ENCODE measurements around the gene LIPT1.
"Not testable (repeated sequence)": the region's sequence is repeated elsewhere in the genome, so short reads cannot be mapped to it uniquely, and the experiment has no call there.

The LIPT1 gene

DNA sequence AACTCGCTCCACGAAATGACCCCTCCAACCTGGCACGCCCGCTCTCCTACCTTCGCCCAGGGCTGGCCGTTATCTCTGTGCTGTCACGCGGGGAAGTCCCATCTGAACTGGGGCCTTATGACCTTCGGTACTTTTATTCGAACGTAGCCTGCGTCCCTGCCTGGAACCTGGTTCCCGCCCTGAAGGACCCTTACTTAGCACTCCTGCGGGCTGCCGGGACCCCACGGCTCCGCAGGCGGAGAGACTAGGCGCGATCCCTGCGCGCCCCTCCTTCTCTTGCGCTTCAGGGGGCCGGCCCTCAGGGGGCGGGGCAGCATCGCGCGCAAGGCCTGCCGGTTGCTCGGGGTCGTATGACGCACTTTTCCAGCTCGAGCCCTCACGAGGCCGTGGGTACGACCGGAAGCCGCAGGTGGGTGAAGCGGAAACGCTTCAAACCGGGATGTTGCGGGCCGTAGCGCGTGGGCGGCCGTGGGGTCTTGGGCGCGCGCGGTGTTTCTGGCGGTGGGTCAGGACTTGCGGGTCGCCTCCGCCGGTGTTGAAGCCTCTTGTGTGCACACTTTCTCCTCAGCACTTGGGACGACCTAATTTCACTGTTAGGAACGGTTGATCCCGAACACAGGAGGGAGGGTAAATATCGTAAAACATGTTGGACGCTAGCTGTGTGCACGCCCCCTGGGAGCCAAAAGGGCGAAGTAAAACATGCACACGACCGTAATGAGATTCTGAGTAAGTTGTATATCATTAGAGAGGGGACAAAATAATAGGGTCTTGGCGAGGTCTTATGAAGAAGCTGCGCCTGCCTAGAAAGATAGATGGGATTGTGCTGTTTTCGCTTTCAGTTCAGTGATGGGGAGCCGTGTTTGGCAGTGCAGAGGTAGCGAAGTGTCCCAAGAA is at the start of gene LIPT1, which contains the start of gene TSGA10:
Gene LIPT1, plus strand, starts transcription at position 325 of the 894 bp plus-strand sequence. CDS start 6,991 bp downstream, outside the sequence.
Gene TSGA10, minus strand, starts transcription at position 300 of the 894 bp plus-strand sequence. CDS start 45,503 bp downstream, outside the sequence.
- DNase-seq = peak; percentile 94

DNA sequence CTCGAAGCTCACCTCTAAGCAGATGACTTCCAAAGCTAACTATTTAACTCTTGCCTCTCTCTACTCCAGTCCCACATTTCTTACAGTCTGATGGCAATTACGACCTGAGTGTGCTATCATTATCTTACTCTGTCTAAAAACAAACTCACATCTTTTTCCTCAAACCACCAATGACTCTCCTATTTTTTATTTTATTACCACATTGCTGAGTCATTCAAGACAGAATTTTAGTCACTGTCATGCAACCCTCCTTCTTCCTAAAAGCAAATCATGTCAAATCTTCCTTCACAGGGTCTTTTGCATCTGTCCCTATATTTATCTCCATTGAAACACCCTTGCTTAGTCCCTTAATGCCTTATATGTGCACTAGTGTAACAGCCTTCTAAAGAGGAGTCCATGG is 47.9 kb upstream of the LIPT1 start:
- peak; percentile 1 for DNase-seq

DNA sequence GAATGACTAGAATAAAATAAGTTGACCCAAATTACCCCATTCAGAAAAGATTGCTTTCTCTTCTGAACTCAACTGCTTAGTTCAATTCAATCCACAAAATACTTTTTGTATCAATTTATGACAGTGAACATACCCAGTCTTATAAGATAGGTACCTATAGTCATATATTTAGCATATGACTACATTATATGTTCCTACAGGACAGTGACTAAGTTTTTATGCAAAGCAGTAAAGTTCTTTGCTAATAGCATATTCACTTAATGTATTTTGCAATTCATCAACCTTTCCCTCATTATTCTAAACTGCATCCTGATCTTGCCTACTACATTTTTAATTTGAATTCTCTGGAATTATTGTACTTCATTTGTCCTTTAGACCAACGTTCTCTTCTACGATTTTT is 43.5 kb upstream of the LIPT1 start:
- no peak for DNase-seq

DNA sequence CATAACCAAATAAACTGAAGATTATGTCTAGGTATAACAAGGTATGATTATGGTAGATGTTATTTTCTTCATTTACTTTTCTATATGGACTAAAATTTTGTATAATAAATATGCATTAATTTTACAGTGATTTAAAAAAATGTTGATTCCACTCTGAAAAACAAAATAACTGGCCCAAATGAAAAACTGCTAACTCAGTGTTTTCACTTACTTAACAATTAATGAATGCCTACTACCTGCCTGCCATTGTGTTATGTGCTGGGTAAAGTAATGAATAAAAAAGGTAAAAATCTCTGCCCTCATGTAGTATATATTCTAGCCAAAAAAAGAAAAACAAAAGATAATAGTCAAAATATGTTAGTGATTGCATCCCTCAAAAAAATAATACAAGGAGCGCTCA is 42.8 kb upstream of the LIPT1 start:
- DNase-seq = no peak

DNA sequence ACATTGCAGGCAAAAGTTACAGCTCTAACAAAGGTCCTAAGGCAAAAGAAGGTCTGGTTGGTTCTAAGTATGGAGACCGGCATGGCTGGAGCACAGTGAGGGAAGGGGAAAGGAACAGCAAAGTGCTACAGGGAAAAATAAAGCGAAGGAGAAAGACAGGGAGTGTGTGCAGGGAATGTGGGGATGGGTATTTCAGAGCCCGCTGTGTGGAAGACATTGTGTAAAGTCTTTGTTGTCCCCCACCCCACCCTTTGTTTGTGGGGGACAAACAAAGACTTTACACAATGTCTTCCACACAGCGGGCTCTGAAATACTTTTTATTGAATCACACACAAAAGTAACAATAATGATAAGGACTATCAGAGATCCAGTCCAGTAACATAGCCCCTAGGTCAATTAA is 42.1 kb upstream of the LIPT1 start:
- no peak for DNase-seq

DNA sequence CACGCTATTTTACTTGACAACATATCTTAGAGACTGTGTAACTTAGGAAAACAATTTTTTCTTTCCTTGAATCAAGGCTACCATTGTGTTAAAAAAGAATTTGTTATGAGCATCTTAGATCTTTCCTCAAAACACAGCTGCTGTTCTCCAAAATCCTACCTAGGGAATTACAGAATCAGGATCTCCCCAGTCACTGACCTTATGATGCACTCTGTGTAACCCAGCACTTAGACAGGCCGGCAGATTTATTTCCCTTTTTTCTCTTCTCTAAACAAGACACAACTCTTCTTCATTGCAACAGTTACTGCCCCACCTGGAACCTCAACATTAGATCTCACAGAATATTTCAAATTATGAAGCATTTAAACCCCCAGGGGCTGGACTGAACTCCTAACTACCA is 26.8 kb upstream of the LIPT1 start:
- no peak for DNase-seq

DNA sequence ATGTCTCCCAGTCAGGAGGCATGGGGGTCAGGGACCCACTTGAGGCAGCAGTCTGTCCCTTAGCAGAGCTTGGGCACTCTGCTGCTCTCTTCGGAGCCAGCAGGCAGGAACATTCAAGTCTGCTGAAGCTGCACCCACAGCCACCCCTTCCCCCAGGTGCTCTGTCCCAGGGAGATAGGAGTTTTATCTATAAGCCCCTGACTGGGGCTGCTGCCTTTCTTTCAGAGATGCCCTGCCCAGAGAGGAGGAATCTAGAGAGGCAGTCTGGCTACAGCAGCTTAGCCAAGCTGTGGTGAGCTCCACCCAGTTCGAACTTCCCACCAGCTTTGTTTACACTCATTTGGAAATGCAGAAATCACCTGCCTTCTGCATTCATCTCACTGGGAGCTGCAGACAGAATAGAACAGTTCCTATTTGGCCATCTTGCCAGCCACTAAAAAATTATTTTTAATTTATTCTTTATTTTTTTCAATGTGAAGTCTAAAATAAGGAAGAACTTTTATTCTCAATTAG is 19.7 kb upstream of the LIPT1 start:
- DNase-seq = not testable (repeated sequence)

DNA sequence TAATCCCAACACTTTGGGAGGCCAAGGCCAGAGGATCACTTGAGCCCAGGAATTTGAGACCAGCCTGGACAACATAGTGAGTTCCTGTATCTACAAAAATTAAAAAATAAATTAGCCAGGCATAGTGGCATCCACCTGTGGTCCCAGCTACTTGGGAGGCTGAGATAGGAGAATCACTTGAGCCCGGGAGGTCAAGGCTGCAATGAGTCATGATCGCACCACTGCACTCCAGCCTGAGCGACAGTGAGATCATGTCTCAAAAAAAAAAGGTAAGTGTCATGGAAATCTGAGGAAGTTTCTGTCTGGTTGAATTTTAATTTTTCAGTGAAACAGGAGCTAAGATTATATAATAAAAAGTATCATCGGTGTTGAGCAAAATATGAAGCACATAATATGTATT is 15.8 kb upstream of the LIPT1 start:
- DNase-seq = no peak

DNA sequence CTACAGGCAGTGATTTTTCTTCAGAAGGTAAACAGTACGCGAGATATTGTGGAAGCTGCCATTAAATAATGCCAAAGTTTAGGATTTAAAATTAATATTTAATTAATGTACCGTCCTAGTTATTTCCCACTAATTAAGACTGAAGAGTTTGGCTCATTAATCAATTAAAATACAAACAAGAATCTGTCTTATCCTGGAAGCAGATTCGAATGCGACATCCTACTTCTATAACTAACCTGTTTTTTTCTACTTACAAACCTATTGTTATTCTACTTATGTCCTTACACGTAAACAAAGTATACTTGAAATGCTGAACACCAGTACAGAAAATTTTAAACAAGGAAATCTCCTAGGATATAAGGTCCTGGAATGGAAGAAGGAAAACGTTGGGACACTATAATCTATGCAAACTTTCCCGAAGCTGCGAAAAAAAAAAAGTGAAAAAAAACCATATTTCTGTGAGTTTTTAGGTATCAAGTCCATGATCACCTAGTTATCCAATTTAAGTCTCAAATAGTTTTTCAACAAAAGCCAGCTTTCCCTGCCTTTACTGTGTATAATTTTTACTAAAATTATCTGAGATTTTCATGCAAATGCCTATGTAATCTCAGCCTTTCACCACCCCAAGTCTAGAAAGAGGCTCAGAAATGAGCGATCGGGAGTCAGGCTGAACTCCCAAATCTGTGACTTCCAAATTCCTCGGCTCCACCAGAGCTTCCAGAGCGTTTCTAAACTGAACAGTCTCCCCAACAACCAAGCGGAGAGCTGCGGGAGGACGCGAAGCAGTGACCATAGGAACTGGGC is 14.5 kb upstream of the LIPT1 start:
- no peak for DNase-seq

DNA sequence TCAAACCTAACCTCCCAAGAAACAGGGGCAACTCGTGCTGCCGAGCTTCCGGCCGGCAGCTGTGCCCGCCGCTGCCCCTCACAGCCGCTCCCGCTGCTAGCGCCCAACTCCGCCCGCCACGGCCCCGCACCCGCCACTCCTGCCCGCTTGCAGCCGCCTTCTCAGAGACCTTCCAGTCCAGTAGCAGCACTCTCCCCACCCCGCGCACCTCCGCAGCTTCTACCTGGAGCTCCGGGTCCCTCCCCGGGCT is 14.0 kb upstream of the LIPT1 start:
- DNase-seq = no peak

DNA sequence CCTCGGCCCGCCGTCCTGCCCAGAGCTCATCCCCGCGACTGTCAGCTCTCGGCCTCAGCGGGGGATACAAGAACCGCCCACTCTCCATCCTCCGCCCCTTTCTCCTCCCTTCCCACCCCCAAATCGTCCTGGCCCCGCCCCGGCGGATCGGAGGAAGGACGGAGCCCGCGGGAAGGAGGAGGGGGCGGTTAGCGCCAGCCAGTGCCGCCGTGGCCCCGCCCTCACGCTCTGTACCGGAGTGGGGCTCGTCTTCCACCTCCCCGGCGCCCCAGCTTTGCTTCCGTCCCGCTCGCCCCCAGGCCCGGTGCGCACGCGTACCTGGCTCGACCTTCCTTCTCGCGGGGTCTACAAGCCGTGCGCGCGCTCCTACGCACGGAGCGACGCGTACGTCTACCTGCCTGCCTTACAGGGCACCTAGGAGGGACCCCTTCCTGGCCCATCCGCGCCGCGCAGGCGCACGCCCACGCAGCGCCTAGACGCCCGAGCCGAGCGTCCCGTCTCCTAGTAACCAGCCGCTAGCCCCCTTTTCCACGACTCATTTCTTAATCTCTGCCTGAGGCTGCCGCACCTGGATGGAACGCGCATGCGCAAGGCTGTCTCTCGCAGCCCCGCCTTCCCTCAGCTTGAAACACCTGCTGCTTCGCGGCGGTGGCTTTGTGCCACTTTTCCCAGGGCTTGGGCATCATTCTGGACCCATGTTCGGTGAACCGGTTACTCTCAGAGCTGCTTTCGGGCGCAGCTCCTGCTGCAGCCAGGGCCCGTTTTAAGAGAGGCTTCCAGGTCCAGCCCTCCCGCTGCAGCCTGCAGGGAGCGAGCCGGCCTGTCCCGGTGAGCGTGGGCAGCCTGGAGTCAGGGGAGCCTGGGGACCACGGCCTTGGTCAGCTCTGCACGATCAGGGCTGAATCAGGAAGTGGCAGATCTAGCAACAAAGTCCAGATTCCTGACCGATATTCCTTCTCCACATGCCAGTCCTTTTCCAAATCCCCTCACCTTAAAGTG is 13.4 kb upstream of the LIPT1 start, which contains the start of gene C2orf15:
Gene C2orf15, plus strand, starts transcription at position 598 of the 999 bp plus-strand sequence. CDS start 8,852 bp downstream, outside the sequence.
- peak; percentile 96 for DNase-seq

DNA sequence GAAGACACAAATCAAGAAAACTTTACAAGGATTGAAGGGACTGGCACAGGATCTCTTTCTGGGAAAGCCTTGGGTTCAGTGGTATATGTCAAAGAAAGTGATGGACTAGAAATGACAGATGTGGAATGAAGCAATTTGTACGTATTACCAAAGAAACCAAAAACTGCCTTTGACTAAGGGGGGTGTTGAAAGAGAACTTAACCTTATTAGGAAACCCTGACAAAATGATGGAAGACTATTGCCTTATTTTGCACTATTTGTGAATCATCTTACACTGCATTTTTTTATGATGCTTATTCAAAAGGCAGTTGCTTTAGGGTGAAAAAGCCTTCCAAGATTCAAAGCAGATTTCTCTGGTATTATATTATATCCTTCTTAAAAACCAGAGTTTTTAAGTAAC is 4.1 kb upstream of the LIPT1 start:
- no peak for DNase-seq

DNA sequence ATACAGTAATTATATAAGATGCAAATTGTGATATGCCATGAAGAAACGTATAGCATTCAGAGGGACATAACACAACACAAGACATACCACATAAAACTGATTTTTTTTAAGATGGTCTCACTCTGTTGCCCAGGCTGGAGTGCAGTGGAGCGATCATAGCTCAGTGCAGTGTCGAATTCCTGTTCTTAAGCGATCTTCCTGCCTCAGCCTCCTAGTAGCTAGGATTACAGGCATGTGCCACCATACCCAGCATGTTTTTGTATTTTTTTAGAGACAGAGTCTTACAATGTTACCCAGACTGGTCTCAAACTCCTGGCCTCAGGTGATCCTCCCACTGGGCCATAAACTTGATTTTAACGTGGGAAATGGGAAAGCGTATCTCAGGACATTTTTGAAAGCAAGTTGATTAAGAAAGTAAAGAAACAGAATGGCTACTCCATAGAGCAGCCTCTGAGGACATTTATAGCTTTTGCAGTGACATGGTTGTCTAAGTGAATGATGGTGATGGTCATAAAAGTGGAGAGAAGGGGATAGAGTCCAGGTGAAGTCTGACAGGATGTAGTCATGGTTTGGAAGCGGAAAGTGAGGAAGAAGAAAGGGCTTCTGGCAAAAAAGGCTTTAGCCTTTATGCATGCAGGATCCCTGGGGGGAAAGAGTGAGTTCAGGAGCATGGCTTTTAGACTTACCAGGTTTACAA is 2.4 kb upstream of the LIPT1 start:
- DNase-seq = no peak

DNA sequence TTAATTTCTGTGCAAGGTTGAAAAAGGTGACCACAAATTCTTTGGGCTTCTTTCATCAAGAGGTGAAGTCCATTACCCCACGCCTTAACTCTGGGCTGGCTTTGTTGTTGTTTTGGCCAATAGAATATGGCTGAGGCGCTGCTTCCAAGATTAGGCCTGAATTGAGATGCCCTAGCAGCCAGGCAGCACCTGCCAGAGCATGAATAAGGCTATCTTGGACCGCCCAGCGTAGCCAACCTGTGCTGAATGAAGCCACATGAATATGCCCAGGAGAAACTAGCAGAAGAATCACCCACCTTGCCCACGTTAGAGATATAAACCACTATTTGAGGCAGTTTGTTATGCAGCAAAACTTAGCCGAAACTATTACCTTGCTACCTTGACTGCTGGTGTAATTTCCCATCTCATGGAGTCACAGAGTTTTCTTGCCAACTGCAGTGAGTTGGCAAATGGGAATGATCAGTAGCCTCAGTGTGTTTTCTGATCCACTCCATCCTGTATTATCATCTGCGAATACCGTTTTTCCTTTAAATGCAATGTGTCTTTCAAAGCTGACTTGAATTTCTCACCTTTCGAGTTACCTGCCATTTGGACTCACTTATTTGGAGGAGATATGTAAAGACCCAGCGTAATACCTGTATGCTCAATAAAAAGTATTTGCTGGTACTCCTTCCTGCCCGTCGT is 704 bp upstream of the LIPT1 start:
- no peak for DNase-seq

DNA sequence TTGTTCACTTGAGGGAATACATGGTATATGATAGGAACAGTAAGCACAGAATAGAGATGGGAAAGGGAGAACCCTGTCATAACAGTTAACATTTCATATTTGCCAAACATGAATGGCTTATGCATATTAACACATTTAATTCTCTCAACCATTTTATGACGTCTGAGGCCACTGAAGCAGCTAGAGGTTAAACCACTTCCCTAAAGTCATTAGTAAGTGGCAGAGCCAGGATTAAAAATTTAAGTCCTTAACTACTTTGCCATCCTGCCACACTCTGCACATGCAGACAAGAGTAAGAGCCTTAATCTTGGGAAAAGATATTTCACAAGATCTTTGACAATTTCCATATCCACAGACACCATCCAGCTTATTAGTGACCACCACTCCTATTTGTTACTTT is 2.1 kb downstream of the LIPT1 start:
- no peak for DNase-seq

DNA sequence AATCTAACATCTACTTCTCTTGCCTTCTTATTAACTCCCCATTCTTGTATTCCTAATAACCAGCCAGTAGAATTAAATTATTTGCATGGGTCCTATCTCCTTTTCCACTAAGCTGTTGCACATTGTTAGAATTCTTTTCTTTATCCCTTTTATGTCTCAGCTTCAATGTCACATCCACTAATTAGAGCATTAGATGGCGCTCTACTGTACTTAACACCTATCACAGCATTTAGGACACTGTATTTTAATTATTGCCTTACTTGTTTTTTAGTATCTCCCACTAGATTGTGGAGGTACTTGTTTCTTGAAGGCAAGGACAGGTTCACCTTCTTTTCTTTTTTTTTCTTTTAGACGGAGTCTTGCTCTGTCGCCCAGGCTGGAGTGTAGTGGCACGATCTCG is 3.8 kb downstream of the LIPT1 start:
- DNase-seq = no peak

DNA sequence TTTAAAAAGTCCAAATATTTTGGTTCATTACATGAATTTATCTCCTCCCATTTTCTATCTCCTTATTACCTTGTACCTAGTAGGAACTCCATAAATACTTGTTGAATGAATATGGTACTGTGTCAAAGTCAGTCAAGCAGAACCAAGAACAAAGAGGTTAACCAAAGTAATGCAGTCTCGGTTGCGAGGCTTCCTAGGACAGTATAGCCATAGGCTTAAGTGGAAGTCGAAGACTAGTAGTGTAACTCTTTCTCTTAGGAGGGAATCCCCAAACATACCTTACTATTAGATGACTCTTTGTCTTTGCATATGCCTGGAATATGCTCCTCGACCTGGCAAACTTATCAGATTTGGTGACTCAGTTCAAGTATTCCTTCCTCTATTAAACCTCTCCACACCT is 4.8 kb downstream of the LIPT1 start:
- no peak for DNase-seq

DNA sequence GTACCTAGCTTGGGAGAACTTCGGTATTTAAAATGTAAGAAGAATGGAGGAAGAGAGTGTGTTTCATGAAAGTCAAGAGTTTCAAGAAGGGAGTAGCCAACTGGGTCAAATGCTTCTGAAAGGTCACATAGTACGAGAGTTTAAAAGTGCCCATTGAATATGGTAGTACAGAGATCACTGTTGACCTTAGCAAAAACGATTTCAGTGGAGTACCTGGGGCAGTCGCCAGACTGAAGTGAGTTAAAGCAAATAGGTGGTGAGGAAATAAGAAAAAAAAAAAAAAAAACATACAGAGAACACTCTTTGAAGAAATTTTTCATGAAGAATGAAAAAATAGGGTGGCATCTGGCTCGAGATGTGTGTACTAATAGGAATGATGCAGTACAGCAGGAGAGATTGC is 11.5 kb downstream of the LIPT1 start:
- DNase-seq = no peak

DNA sequence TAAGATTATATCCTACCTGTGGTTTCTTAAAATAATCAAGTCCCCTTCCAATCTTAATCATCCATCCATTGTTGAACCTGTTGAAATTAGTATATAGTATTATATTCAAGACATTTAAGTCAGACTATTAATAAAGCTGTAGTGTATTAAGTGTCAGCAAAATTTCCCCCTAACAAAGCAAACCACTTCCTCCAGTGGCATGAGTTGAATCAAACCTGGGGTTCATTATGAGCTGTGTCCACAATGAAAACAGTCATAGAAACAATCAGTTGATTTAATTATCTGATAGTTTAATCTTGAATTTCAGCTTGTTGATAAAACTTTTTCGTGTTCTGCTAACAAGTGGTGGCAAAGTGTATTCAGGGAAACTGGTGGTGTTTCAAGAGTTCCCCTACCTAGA is 14.8 kb downstream of the LIPT1 start:
- peak; percentile 46 for DNase-seq

DNA sequence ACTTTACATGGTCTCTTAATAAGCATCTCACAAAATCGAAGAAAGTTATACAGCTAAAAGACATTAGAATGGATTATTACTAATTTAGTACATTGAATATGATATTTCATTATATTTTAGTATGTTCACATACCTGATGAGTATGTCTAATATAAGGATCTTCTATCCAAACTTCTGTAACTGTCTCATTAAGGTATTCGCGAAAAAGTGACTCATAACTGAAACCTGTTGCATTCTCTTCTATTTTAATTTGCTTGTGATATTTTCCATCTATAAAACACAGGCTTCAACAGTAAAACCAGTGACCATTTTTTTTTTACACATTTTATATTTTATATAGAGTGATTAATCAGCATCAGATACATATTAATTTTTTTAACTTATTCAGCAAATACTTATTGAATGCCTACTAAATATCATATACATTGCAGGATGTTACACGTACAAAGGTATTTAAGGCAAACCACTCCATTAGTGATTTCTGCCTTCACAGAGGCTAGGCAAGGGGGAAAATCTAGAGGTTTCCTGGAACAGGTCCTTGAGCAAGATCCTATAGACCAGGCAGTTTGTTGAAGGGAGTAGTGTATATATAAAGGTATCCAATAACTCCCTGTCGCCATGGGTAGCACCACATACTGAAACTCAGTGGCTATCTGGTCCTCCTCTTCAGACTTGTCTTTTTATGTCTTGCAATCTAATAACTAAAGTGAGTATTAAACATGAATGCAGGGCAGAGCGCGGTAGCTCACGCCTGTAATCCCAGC is 16.8 kb downstream of the LIPT1 start:
- no peak for DNase-seq

Data from activated CD4-positive, alpha-beta T cell treated with anti-CD3 and anti-CD28 coated beads, Interleukin-2, Interleukin-6, amounts not matched to agents 100 ng/mL and 50 ng/mL, durations not matched to agents 16 hours and 8 hours (primary cell).